Activated CD8-positive, alpha-beta memory T cell treated with anti-CD3 and anti-CD28 coated beads for 1 hour (primary cell): ENCODE data around the gene RHO.
A peak's percentile ranks its signal among the peaks of the same experiment; 100 is the strongest.

Source experiments
- DNase-seq, 2 donors: peaks; one replicate each; pipeline ENCODE4 v3.0.0-alpha.2; 2020; ENCODE audit warnings: low read depth in 1 of 2; ENCODE audit errors: extremely low read depth in 1 of 2

RHO gene

DNA sequence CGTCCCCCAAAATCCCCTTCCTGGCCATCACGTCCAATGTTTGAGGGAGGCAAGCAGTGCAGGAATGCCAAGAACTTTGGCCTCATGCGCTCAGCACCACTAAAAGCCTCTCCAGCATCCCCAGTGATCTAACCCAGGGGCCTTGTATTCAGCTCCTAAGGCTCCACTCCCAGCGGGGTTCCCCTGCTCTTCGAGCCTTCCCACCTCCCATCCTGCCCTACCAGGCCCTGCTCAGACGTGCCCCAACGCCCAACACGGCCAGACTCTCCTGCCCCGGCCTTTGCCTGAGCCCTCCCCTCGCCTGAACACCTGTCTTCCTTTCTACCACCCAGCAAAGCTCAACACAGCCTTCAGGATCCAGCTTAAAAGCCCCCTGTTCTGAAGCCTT lies 47.6 kb downstream of the RHO start:
- no peak for DNase-seq

- peak; percentile 29 to 45 for DNase-seq
These were observed 48.3 kb downstream of the RHO start for GRCh38 chr3:129576514-129577352.

GRCh38 chr3:129577366-129577765 lies 48.9 kb downstream of the RHO start:
- no peak for DNase-seq

GRCh38 chr3:129577925-129578786 lies 49.7 kb downstream of the RHO start:
- no peak for DNase-seq

GRCh38 chr3:129579991-129580390 lies 51.6 kb downstream of the RHO start:
- no peak for DNase-seq

DNA sequence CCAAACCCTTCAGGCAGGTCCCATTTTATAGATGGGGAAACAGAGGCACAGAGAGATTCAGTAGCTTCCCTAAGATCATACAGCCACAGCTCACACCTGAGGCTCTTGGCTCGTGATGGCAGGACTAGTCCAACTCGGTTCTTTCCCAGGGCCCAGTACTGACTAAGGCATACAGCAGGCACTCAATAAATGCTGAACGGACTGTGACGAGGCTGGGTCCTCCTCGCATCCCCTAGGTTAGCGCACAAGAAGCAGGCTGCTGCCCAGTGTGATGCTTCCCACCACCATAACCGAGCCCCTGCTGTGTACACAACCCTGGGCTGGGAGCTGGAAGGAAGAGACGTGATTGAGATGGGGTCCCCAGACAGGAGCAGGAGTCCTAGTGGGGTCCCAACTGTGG lies 53.2 kb downstream of the RHO start:
- no peak for DNase-seq

GRCh38 chr3:129582799-129583198 lies 54.4 kb downstream of the RHO start:
- no peak for DNase-seq

- DNase-seq = no peak
These were observed 54.9 kb downstream of the RHO start for GRCh38 chr3:129583289-129583688.

GRCh38 chr3:129584631-129585030 lies 56.2 kb downstream of the RHO start:
- DNase-seq = no peak
